Islet of Langerhans (tissue), 1 donor: Measurements from ENCODE around the gene CD300A.

Experiments
- FAIRE-seq: peaks from one replicate; lab custom pipeline; 2011; peaks lifted over from hg19 to GRCh38; lab: Jason Lieb, UNC

CD300A gene

DNA sequence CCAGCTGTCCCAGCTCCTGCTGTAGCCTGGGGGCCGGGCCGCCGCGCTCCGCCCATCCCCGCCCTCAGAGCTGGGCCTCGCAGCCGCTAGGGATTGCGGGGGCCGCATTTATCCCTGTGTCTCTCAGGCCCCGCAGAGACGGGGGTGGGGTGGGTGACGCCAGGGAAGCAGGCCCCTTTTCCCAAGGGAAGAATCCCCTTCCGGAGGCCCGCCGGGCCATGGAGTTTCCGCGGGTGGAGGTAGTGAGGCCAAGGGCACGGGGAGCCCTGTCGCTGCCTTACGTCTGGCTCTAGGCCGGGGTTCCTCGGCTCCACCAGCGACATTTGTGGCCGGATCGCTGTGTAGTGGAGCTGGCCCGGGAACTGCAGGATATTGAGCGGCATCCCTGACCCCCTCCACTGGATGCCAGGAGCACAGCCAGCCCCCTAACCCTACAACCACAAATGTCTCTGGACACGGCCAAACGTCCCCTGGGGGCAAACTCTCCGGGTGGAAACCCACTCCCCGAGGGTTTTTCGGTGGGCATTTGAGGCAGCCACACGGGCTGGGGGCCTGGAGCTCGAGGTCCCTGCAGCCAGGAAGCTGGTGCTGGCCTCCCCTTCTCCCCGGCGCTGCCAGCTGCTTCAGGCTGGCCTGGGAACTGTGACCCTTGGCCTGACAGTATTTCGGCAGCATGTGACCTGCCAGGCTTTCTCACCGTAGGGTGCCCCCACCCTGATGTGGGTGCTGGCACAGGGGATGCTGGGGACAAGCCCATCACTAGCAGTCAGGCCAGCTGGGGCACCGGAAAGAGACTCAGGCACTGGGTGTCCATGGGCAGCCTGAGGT lies 12.0 kb upstream of the CD300A start:
- FAIRE-seq = no peak

DNA sequence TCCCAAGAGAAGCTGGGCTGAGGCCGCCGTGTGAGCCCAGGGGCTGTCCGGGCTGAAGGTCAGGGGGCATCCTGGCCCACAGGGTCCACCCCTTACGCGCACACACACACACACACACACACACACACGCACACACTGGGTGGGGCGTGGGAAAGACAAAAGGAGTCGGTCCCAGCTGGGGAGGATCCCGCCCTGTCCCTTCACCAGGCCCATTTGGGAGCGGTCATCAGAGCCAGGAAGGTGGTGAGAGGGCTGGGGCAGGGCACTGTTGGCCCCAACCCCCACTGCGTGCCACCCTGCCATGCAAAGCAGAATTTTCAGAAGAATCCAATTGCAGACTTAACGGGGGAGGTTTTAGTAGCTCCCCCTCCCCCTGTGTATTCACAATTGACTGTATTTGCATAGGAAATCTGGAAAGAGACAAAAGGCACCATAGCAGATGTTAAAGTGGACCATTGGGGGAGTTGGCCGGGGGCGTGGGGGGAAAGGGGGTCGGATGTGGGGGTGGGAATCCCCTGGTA lies 11.3 kb upstream of the CD300A start:
- FAIRE-seq = no peak

DNA sequence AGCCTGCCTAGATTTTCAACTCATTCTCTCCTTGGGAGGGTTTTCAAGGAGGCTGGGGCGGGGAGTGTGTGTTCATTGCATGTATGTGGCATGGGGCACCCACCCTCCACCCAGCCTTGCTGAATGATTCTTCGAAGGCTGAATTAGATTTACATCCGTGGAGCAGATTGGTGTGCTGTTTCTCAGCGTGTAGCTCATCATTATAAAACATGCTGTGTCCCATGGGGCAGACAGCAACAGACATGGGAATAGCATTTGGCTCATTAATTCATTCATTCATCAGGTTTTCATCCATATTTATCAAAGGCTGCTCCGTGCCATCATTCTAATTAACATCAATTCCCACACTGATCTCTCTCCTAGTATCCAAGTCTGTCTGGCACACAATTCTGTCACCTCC lies 10.6 kb upstream of the CD300A start:
- no peak for FAIRE-seq

DNA sequence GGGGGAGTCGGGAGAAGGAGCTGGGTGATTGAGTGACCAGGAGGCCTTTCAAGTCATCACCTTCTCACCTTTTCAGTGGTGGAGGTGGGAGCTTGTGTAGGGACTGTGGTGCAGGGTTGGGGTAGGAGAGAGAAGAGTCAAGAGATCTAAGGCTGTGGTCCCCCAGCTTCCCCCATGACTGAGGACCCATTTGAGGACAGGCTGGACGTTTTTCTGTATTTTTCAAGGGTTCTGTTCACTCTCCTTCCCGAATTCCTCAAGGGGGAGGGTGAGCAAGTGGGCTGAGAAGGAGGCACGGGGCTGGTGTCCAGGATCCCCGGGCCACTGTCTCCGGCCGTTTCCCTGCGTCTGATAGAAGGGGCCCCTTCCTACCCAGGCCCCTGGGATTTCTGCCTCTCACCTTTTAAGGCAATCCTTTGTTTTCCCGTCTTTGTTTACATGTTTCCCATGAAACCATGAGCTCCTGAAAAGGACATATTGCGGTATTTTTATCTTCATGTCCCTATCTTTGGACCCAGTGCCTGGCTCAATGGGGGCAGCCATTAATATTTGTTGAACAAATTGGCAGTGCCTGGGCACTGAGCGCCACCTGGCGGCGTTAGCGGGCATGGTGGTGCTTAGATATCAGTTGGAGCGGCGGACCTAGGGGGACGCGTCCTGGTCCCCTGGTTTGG lies 9.2 kb upstream of the CD300A start:
- no peak for FAIRE-seq

DNA sequence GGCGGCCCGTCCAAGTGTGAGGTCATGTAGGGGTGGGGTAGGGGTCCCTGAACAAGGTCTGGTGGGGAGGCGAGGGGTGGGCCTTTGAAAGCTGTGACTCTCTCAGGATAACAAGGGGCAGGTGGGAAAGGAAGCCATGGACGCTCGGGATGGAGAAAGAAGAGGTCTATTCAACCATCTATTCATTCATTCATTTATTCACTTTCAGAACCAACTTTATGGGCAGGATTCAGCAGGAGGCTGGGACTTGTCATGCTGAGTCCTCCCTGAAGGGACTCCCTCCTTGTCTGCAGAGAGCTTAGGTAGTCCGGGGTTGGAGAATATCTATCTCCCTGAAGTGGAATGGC lies 8.6 kb upstream of the CD300A start:
- FAIRE-seq = no peak

DNA sequence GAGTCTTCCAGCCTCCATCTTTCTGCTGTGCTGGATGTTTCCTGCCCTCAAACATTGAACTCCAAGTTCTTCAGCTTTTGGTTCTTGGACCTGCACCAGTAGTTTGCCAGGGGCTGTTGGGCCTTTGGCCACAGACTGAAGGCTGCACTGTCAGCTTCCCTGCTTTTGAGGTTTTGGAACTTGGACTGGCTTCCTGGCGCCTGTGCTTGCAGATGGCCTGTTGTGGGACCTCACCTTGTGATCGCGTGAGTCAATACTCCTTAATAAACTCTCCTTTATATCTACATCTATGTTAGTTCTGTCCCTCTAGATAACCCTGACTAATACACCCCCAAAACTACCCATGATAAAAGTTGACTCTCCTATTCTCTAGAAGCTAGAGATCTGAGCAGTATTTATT lies 7.6 kb upstream of the CD300A start:
- no peak for FAIRE-seq

DNA sequence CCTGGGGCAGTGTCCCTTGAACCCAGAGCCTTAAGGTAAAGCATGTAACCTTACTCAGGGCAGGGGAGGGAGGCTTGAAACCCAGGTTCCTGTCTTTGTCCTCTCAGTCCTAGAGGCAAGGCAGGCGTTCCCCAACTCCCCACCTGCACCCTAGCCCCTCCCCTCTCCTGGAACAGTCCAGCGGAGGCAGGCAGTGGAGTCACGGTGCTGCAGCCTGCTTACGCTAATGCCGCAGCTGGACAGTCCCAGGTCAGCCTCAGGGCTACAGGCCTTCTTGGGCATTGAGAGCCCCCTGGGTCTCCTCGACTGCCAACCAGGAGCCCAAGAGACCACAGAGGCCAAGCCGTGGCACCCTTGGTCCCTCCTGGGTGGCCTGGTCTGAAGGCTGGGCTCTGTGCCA lies 6.8 kb upstream of the CD300A start:
- no peak for FAIRE-seq

DNA sequence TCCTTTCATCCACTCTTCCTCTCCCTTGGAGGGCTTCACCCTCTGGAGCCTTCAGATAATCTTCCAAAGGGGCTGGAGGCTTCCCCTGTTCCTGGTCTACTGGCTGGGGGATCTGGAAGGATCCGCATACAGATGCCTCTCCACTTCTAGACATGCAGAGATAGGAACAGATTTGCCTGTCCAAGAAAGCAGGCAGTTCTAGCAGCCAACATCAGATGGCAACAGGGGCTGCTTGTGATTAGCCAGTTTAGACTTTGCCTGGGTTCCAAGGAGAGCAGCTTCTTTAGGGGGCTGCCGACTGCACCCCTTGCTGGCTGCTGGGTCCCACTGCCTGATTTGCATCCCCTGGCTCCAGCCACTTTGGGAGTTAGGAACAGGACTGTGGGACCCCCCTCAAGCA lies 6.2 kb upstream of the CD300A start:
- FAIRE-seq = no peak

DNA sequence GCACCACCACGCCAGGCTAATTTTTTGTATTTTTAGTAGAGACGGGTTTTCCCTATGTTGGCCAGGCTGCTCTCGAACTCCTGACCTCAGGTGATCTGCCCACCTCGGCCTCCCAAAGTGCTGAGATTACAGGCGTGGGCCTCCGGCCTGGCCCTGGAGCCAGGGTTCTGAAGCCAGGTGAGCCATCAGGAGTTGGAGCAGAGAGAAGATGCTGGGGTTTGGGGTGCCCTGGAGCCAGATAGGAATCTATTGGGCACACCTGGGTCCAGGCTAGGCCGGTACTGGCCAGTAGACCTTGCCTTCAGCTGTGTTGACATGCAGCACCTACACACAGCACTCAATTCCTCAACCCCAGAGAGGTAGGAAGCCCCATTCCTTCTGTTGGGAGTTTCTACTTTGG lies 5.4 kb upstream of the CD300A start:
- no peak for FAIRE-seq

DNA sequence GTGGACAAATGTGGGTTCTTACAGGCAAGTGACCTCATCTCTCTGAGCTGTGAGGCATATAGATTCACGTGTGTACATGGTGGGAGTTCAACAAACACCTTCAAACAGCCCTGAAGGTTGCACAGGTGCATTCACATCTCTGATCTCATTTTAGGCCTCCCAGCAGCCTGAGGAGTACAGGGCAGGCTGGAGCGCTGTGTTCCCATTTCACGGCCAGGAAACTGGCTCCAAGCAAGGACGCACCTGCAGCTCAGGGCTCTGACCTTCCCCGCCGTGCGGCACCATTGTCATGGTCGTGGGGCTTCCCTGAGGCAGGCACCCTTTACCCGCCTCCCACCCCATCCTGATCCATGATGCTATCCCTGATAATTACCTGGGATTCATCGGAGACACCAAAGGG lies 4.8 kb upstream of the CD300A start:
- FAIRE-seq = no peak

DNA sequence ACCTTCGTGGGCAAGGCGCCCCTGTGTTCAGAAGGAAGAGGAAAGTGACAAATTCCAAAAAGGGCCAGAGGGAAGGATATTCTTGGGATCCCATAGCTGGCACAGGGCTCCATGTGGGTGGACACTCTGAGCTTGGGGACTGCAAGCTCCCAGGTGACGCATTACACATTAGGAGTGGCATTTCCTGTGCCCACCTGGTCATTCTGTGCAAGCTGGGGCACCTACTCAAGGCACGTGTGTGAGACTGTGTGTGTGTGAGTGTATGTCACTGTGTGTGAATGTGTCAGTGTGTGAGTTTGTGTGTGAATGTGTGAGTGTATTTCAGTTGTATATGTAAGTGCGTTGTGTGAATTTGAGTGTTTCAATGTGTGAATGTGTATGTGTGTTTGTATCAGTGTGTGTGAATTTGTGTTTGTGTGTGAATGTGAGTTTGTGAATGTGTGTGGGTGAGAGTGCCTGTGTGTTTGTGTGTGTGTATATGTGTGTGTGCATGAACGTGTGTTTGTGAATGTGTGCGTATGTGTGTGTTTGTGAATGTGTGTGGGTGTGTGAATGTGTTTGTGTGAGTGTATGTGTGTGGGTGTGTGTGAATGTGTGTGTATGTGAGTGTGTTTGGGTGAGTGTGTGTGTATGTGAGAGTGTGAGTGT lies 1.6 kb upstream of the CD300A start:
- no peak for FAIRE-seq

DNA sequence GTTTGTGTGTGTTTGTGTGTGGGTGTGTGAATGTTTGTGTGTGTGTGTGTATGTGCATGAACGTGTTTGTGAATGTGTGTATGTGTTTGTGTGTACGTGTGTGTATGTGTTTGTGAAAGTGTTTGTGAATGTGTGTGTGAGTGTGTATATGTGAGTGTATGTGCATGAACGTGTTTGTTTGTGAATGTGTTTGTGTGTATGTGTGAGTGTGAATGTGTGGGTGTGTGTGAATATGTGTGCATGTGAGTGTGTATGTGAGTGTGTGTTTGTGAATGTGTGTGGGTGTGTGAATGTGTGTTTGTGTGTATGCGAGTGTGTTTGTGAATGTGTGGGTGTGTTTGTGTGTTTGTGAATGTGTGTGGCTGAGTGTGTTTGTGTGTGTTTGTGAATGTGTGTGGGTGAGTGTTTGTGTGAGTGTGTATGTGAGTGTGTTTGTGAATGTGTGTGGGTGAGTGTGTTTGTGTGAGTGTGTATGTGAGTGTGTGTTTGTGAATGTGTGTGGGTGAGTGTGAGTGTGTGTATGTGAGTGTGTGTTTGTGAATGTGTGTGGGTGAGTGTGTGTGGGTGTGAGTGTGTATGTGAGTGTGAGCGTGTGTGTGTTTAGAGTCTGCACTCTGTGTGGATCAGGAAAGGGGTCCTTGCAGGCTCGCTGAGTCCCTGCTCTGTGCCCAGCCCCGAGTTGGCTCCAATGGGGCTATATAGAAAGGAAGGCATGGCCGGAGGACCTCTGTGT lies 890 bp upstream of the CD300A start:
- FAIRE-seq = no peak

DNA sequence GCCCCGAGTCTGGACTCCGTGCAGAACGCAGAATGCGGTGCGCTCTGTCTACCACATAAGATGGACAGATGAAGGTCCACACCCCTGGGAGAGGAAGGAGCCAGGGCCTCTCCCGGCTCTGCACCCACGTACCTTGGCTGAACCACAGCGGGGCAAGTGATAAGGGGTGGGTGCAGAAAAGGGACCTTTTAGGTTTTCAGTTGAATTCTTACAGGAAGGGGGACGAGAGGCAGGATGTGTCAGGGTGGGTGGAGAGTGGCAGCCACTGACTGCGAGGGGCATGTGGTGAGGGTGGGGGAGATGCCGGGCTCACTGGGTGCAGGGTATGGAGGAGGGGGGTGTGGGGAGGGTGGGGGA lies 372 bp downstream of the CD300A start:
- no peak for FAIRE-seq

DNA sequence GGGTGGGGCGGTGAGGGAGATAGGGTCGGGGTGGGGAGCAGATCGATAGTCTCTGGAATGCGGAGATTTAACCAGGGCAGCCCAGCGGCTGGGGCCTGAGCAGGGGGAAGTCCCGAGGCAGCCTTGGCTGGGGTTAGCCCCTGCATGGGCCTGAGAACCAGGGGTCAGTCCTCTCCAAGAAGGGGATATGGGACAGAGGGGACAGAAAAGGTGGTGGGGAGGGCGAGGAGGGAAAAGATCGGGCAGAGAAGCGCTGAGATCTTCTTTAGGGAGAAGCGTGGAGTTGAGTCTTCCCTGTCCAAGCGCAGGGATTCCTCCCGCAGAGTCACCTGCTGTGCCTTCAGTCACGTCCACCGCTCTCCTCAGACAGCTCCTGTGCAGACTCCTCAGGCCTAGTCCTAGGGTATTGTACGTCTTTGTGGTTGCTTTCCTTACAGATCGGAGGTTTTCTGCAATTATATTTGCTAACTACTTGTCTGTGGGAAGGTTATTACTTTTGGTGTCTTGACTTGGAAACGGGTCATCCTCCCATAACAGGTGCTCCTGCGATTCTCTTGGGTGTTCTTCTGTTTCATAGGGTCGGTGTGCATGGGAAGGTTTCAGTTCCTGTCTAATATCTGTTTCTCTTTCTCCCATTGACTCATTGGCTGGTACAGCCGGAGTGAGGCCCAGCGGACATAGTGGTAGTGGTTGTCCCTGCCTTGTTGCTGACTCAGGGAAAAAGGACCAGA lies 952 bp downstream of the CD300A start:
- no peak for FAIRE-seq

DNA sequence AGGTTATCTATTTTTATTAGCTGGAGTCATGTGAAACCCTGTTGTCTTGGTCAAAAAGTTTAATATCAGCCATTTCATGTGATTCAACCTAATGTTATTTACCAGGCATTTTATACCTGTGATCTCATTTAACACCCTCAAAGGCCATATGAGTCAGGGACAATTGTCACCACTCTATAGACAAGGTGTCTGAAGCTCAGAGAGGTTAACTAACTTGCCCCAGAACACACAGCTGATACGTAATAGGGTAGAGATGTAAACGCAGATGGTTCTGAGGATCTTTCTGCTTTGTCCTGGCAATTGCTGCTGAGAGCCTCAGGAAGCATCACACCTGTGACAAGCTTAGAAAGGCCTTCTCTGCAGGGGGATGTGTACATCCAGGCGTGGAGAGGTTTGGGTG lies 4.9 kb downstream of the CD300A start:
- no peak for FAIRE-seq

DNA sequence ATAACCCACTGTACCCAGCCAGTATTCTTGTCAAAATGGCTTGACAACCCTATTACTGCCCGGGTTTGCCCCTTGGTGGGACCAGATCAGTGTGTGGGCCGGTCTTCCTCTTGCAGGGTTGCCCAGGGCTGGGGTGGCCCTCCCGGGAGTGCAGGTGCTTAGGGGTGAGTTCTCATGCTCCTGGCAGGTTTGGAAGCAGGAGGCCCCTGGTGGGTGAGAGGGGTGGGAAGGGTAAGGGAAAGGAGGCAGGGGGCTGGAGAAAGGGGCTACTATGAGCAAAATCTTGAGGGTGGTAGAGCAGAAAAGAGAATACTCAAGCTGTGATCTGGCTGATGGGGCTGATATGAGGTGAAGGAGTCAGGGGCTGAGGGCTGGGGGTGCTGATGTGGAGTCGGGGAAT lies 6.5 kb downstream of the CD300A start:
- FAIRE-seq = no peak

DNA sequence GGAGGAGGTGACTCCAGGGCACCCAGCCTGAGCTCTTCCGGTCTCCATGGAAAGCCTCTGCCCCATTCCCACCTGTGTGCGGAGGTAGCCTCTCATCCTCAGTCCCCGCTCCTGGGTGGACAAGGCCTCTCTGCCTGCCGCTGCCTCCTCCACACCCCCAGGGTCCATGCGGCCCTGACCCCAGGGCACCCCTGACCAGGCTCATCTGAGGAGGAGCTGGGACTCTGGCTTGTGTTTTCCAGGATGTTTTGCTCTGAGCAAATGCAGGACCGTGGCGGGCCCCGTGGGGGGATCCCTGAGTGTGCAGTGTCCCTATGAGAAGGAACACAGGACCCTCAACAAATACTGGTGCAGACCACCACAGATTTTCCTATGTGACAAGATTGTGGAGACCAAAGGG lies 6.9 kb downstream of the CD300A start:
- no peak for FAIRE-seq

DNA sequence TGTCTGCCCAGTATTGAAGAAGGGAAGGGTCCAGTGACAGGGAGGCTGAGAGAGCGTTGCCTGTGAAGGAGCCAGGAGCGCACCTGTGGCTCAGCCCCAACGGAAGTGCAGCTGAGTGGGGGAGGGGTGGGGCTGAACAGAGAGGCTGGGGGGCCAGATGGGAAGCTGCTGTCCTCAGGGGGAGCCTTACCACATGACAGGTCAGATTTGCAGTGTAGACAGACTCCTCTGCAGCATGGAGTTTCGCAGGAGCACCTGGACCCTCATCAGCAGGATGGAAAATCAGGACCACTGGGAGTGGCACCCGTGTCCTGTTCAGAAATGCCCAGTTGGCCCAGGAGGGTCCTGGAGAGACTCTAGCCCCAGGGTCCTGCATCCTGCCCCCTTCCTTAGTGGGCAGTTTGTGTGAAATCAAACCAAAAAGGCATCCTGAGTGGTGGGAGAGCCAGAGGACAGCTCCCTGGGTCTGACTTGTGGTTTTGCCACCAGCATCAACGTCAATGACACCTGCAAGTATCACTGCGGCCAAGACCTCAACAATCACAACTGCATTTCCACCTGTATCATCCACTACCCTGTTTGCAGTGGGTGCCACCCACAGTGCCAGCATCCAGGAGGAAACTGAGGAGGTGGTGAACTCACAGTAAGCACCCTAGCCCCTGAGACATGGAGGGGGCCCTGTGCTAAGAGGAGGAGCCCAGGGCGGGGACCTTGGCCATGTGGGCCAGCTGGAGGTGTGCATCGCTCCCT lies 7.8 kb downstream of the CD300A start:
- no peak for FAIRE-seq

DNA sequence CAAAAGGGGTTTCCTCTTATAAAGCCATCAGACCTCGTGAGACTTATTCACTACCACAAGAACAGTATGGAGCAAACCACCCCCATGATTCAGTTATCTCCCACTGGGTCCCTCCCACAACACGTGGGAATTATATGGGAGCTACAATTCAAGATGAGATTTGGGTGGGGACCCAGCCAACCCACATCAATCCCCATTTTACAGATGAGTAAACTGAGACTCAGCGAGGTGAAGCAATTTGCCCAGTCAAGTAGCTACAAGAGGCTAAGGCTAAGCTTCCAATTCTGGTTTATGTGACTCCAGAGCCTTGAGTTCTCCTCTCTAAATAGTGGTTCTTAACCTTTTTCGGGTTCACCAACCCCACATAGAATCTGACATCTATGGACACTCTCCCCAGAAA lies 8.8 kb downstream of the CD300A start:
- FAIRE-seq = no peak

DNA sequence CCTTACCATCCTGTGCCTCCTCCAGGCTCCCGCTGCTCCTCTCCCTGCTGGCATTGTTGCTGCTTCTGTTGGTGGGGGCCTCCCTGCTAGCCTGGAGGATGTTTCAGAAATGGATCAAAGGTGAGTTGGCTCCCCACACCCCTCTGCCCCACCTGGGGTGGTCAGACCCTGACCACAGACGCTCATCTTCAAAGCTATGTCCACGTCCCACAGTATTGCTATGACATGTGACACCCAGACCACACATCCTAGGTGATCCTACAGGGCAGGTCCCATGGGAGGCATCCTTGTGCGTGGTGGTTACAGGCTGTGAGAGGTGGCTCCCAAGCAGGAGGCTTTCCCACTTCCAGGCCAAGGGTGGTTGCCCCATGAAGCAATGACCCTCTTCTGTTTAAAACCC lies 11.0 kb downstream of the CD300A start:
- FAIRE-seq = no peak

DNA sequence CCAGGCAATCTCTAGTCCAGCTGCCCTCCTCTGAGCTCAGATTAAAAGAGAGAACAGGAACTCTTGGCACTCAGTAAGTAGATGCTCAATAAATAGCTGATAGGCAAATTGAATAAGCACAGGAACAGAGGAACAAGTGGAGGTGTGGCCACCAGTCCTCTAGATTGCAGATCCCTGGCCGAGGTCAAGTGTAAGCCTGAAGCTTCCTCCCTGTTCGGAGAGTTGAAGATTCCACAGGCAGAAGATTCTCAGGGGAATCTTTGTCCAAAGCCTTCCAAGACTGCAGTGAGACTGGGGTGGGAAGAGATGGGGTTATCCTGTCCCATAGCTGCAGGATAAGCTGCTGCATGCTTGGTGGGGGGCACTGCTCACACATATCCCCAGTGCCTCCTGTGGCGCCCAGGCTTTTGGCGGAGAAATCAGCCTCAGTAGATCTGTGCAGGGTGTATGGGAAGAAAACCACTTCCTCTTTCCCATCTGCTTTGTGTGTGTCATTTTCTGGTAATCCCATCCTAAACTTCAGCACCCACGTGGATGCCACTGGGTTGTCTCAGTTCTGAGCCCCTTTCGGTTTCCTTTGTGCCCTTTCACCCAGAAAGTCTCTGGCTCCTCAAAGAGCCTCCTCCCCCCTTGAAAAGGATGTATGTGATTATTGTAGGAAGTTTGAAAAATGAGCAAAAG lies 12.1 kb downstream of the CD300A start:
- no peak for FAIRE-seq
